SKM-1 treated with dmso at 0.1 percent for 144 hours (cell line): ENCODE measurements around the gene PELO.

Source experiments
- DNase-seq: peaks from one replicate; lab custom pipeline; 2025; ENCODE audit not compliant: unreplicated experiment; lab: John Stamatoyannopoulos, UW

Gene PELO

GRCh38 chr5:52827815-52828214, 40.1 kb downstream of the PELO start:
- DNase-seq, result no peak

GRCh38 chr5:52829664-52830063, 41.9 kb downstream of the PELO start:
- no peak for DNase-seq

GRCh38 chr5:52830650-52831049, 42.9 kb downstream of the PELO start:
- no peak for DNase-seq

- no peak for DNase-seq
Observed at GRCh38 chr5:52831786-52832511, 44.2 kb downstream of the PELO start.

DNA sequence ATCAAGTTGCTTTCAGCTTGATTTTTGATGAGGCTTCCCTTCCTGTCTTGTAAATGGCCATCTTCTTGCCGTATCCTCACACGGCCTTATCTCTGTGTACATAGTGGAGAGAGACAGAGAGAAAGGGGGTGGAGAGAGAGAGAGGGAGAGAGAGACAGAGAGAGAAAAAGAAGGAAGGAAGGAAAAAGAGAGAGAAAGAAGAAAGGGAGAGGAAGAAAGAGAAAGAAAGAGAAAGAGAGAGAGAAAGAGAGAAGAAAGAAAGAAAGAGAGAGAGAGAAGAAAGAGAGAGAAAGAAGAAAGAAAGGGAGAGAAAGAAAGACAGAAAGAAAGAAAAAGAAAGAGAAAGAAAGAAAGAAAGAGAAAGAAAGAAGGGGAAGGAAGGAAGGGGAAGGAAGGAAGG, 46.6 kb downstream of the PELO start:
- no peak for DNase-seq

GRCh38 chr5:52837068-52837467, 49.4 kb downstream of the PELO start:
- peak; percentile 11 for DNase-seq
